IMR-90 (cell line): ENCODE measurements around the gene TFEB. TPM values are rescaled to one million over a fixed set of nuclear protein-coding genes. Genes with fewer than 3 reads are reported as not detected.

Experiments
- ATAC-seq: fragments of 200-7000 bp; cut with Tn5 transposase; 2 replicates; pipeline ENCODE4 v1.9.1; 2020; ENCODE audit warnings: low read depth, mild to moderate bottlenecking, moderate library complexity
- BruUV-seq: library from RNA; stranded (reverse); fragments of 400-500 nt; replicated peaks from 2 replicates; lab custom pipeline; 2021; lab: Mats Ljungman, UMichigan
- CTCF ChIA-PET: fragments of 300-600 bp; formaldehyde crosslinking; extraction: SDS; loops from one replicate; lab custom pipeline; 2021; ENCODE audit warnings: antibody characterized with exemption; lab: Yijun Ruan, JAX
- POLR2A ChIA-PET: fragments of 300-600 bp; sonication (Branson Sonifier 250); formaldehyde crosslinking; loops from one replicate; lab custom pipeline; 2022; ENCODE audit warnings: antibody characterized with exemption; ENCODE audit not compliant: unreplicated experiment; lab: Charles Lee
- DNase-seq: peaks from one replicate; pipeline ENCODE4 v3.0.0; 2013
- H2AFZ ChIP-seq: replicated peaks from 2 replicates; pipeline ENCODE3; 2013; ENCODE audit warnings: low read length, mild to moderate bottlenecking; ENCODE audit not compliant: poor library complexity
- H2AK5ac ChIP-seq: 2 replicates; pipeline ENCODE4 v1.6.1; 2013; ENCODE audit warnings: low read depth, low read length, inconsistent platforms
- H2AK9ac ChIP-seq: replicated peaks from 2 replicates; pipeline ENCODE3; 2013; ENCODE audit warnings: mild to moderate bottlenecking, low read depth, low read length, moderate library complexity; ENCODE audit not compliant: poor library complexity
- H2BK120ac ChIP-seq: 2 replicates; pipeline ENCODE4 v1.6.1; 2013; ENCODE audit warnings: low read depth, low read length, inconsistent platforms
- H2BK15ac ChIP-seq: 3 replicates; pipeline ENCODE4 v1.6.1; 2013; ENCODE audit warnings: low read depth, low read length, inconsistent platforms
- H2BK20ac ChIP-seq: 2 replicates; pipeline ENCODE4 v1.6.1; 2013; ENCODE audit warnings: low read depth, mild to moderate bottlenecking, inconsistent platforms, low read length, moderate library complexity
- H2BK5ac ChIP-seq: 2 replicates; pipeline ENCODE4 v1.6.1; 2013; ENCODE audit warnings: mild to moderate bottlenecking, low read depth, low read length, inconsistent platforms; ENCODE audit not compliant: poor library complexity, severe bottlenecking
- H3K14ac ChIP-seq: replicated peaks from 2 replicates; pipeline ENCODE4 v1.6.1; 2013; ENCODE audit warnings: low read depth, low read length, inconsistent platforms
- H3K18ac ChIP-seq: 2 replicates; pipeline ENCODE4 v1.6.1; 2013; ENCODE audit warnings: low read depth, low read length, control low read depth
- H3K23ac ChIP-seq: 2 replicates; pipeline ENCODE4 v1.6.1; 2013; ENCODE audit warnings: low read depth, low read length, inconsistent platforms
- H3K27ac ChIP-seq: 2 replicates; pipeline ENCODE4 v1.5.1; 2013; ENCODE audit warnings: mild to moderate bottlenecking, control low read depth, low read length; ENCODE audit not compliant: insufficient read depth
- H3K27me3 ChIP-seq: 2 replicates; pipeline ENCODE4 v1.6.1; 2013; ENCODE audit warnings: low read length; ENCODE audit not compliant: control insufficient read depth, insufficient read depth
- H3K36me3 ChIP-seq: 2 replicates; pipeline ENCODE4 v1.6.1; 2013; ENCODE audit warnings: low read length, mixed read lengths; ENCODE audit not compliant: control insufficient read depth, insufficient read depth
- H3K4ac ChIP-seq: 2 replicates; pipeline ENCODE4 v1.6.1; 2013; ENCODE audit warnings: low read depth, low read length, inconsistent platforms
- H3K4me1 ChIP-seq: 2 replicates; pipeline ENCODE4 v1.6.1; 2013; ENCODE audit warnings: low read length, mixed read lengths; ENCODE audit not compliant: control insufficient read depth, insufficient read depth
- H3K4me2 ChIP-seq: 2 replicates; pipeline ENCODE4 v1.6.1; 2013; ENCODE audit warnings: low read depth, mild to moderate bottlenecking, control low read depth, low read length, moderate library complexity
- H3K4me3 ChIP-seq: 2 replicates; pipeline ENCODE4 v1.5.1; 2013; ENCODE audit warnings: low read depth, mild to moderate bottlenecking, control low read depth, low read length, moderate library complexity; ENCODE audit not compliant: insufficient read depth
- H3K56ac ChIP-seq: 2 replicates; pipeline ENCODE4 v1.6.1; 2013; ENCODE audit warnings: low read length, inconsistent platforms; ENCODE audit not compliant: insufficient read depth; ENCODE audit errors: extremely low read depth
- H3K79me1 ChIP-seq, 2 experiments: 2 replicates each; pipeline ENCODE4 v1.6.1; 2013; ENCODE audit warnings: low read length in 2 of 2, inconsistent platforms in 1 of 2, low read depth in 1 of 2
- H3K9ac ChIP-seq: 2 replicates; pipeline ENCODE4 v1.6.1; 2013; ENCODE audit warnings: low read depth, low read length, control low read depth
- H3K9me1 ChIP-seq: 2 replicates; pipeline ENCODE4 v1.6.1; 2013; ENCODE audit warnings: low read length, inconsistent platforms; ENCODE audit not compliant: insufficient read depth
- H3K9me3 ChIP-seq: 2 replicates; pipeline ENCODE4 v1.6.1; 2013; ENCODE audit warnings: low read length; ENCODE audit not compliant: control insufficient read depth, insufficient read depth
- H4K20me1 ChIP-seq: 2 replicates; pipeline ENCODE4 v1.6.1; 2013; ENCODE audit warnings: low read length, inconsistent platforms; ENCODE audit not compliant: insufficient read depth
- H4K5ac ChIP-seq: 2 replicates; pipeline ENCODE4 v1.6.1; 2013; ENCODE audit warnings: mild to moderate bottlenecking, low read depth, low read length, control low read depth
- H4K8ac ChIP-seq, 2 experiments: 2 replicates each; pipeline ENCODE4 v1.6.1; 2013; ENCODE audit warnings: low read depth in 2 of 2, low read length in 2 of 2, control low read depth in 1 of 2, inconsistent platforms in 1 of 2
- H4K91ac ChIP-seq: 2 replicates; pipeline ENCODE4 v1.6.1; 2013; ENCODE audit warnings: low read depth, low read length, inconsistent platforms; ENCODE audit not compliant: insufficient read depth
- BHLHE40 ChIP-seq: fragments of 150-350 bp; IDR thresholded peaks from 2 replicates; pipeline ENCODE4 v1.6.1; 2016; ENCODE audit warnings: mild to moderate bottlenecking, low read depth, low read length
- CEBPB ChIP-seq: IDR thresholded peaks from 2 replicates; pipeline ENCODE4 v1.6.1; 2012; ENCODE audit warnings: low read depth, low read length, improper control_type of control experiment
- CTCF ChIP-seq: conservative IDR thresholded peaks from 2 replicates; pipeline ENCODE4 v1.5.1; 2012; ENCODE audit warnings: mild to moderate bottlenecking, low read depth, low read length, improper control_type of control experiment
- MAFK ChIP-seq: IDR thresholded peaks from 2 replicates; pipeline ENCODE4 v1.6.1; 2012; ENCODE audit warnings: low read depth, low read length, improper control_type of control experiment
- RAD21 ChIP-seq: IDR thresholded peaks from 2 replicates; pipeline ENCODE4 v1.6.1; 2012; ENCODE audit warnings: low read length, improper control_type of control experiment
- RCOR1 ChIP-seq: IDR thresholded peaks from 2 replicates; pipeline ENCODE4 v1.6.1; 2012; ENCODE audit warnings: mild to moderate bottlenecking, low read length, improper control_type of control experiment; ENCODE audit not compliant: insufficient replicate concordance
- RFX5 ChIP-seq: IDR thresholded peaks from 2 replicates; pipeline ENCODE4 v1.8.0; 2012; ENCODE audit warnings: low read depth, mild to moderate bottlenecking, low read length, moderate library complexity
- WGBS, 2 experiments: methylation state at CpG; one replicate each; pipeline versions ENCODE4 v1.1.5 to v1.1.7; 2013; ENCODE audit warnings: missing lambda C conversion rate in 2 of 2; ENCODE audit not compliant: insufficient read length in 1 of 2; ENCODE audit errors: extremely low coverage in 2 of 2; 5-methylcytosine and 5-hydroxymethylcytosine counted together
- dilution Hi-C: fragments of 300-500 bp; cut with HindIII; formaldehyde crosslinking; loops from one replicate; pipeline ENCODE4 v1.14.3; 2018; ENCODE audit warnings: low sequenced_read_pairs; ENCODE audit not compliant: unreplicated experiment
- in situ Hi-C: fragments of 300-500 bp; cut with MboI; formaldehyde crosslinking; loops from 3 replicates; pipeline ENCODE4 v1.14.3; 2019; ENCODE audit warnings: low sequenced_read_pairs, inconsistent platforms, mixed read lengths
- intact Hi-C: fragments of 100-400 bp; cut with micrococcal nuclease; formaldehyde crosslinking; loops from 2 replicates; pipeline ENCODE4 v1.10.0; 2022
- polyA plus RNA-seq, 3 experiments: library from polyadenylated mRNA; depleted of rRNA; stranded (reverse); fragments of >200 nt; gene quantifications; 2 replicates each; pipeline ENCODE4 v1.2.3, GENCODE V29; 2012; ENCODE audit warnings: low replicate concordance in 1 of 3
- total RNA-seq: library from RNA; depleted of rRNA; stranded (reverse); fragments of >200 nt; gene quantifications from 2 replicates; pipeline ENCODE4 v1.2.3, GENCODE V29; 2012

TFEB gene
- total and polyA plus RNA-seq, 2 of the 4 experiments (the other 2 are of a cell fraction), result 4.5 to 4.9 TPM

GRCh38 chr6:41783106-41783780 is 47.8 kb upstream of the TFEB start:
- Histone ChIP-seq H2BK20ac (no peak overlapping the region), H4K5ac (no peak overlapping the region), H3K79me1 (peaks cover 15 to 41% of the 10 kb centered on the region in 2 experiments), H2BK120ac (no peak overlapping the region), H4K20me1 (no peaks in the 10 kb centered on the region), H3K36me3 (no peaks in the 10 kb centered on the region), H3K27me3 (no peaks in the 10 kb centered on the region), H2AK5ac (no peak overlapping the region), H3K9me3 (no peaks in the 10 kb centered on the region), H3K56ac (no peak overlapping the region), H3K4me1 (peaks cover 16% of the 10 kb centered on the region), H3K23ac (no peak overlapping the region), H4K8ac (no peak overlapping the region), H4K91ac (no peak overlapping the region), H3K4me2 (no peak overlapping the region), H3K18ac (no peak overlapping the region), H2BK15ac (no peak overlapping the region), H3K9ac (no peak overlapping the region), H3K27ac (no peak overlapping the region), H3K9me1 (no peaks in the 10 kb centered on the region; the same call in 1 of the 2 replicates), H3K4ac (no peak overlapping the region), H2AFZ (no peak overlapping the region), H2AK9ac (no peak overlapping the region), H3K14ac (no peak overlapping the region), H3K4me3 (no peak overlapping the region), H2BK5ac (no peak overlapping the region)
- in situ Hi-C loops, result loop anchor here (5.0 to 10.0 kb wide), 2 partner anchors 152 to 264 kb away; no protein-coding TSS in a partner anchor
- dilution Hi-C loops, result no loop called here
- BruUV-seq, result no TSS peak
- DNase-seq (no peak), ATAC-seq (no peak)
- ChIA-PET POLR2A (no interaction called here), CTCF (no interaction called here)
- 100% methylated on average over 1 of the region's 6 CpGs; no CpG with 5 or more reads in 1 of the 2 experiments for WGBS, 2 experiments
- TF ChIP-seq CEBPB (no peak), CTCF (no peak), RAD21 (no peak), BHLHE40 (no peak), RCOR1 (no peak), MAFK (no peak), RFX5 (no peak)
- intact Hi-C loops, result loop anchor here (5.0 to 10.0 kb wide), 3 partner anchors 154 to 432 kb away; partner anchors contain the start of gene MRPS10
